ENCODE measurements around the gene IDH1. TPM values are rescaled to one million over a fixed set of nuclear protein-coding genes. Genes with fewer than 3 reads are reported as not detected.

IDH1 gene
- total and polyA plus RNA-seq, 2 of the 13 experiments (the other 11 are each of a cell fraction or from before 2014, with no cell fraction given): 312 to 1,077 TPM

- Histone ChIP-seq H4K20me1 (ENCODE audit: insufficient read depth, low read length) (peaks cover 8% of the 10 kb centered on the region; the same call in 1 of the 2 replicates), H3K36me3 (replicated peaks in 1 of 2; ENCODE audit: control insufficient read depth in 1 of 2, insufficient read depth in 2 of 2, low read length in 2 of 2) (no peaks in the 10 kb centered on the region), H2AFZ (ENCODE audit: low read length) (peak within 1 kb of the TSS; percentile 88), H3K9me3 (ENCODE audit: low read length) (no peaks in the 10 kb centered on the region), H3K27ac (ENCODE audit: extremely low read length, insufficient read depth, low read length) (peak within 1 kb of the TSS; percentile 79), H3K27me3 (ENCODE audit: control insufficient read depth in 1 of 2, insufficient read depth in 2 of 2, low read length in 2 of 2) (no peaks in the 10 kb centered on the region; a peak in 1 of 5 replicates), H3K4me3 (replicated peaks in 1 of 3; ENCODE audit: insufficient read depth in 1 of 3, low read depth in 2 of 3, low read length in 3 of 3) (peak within 1 kb of the TSS; percentile 71 to 87 (median 86)), H3K9ac (ENCODE audit: insufficient read depth, low read depth, low read length) (peak within 1 kb of the TSS; percentile 86), H3K4me1 (ENCODE audit: insufficient read depth, low read length) (peaks cover 45% of the 10 kb centered on the region), H3K79me2 (ENCODE audit: insufficient read depth, low read length) (peaks cover 41% of the 10 kb centered on the region), H3K4me2 (ENCODE audit: low read depth, low read length) (peak within 1 kb of the TSS; percentile 86)
- ATAC-seq (peak; percentile 94), DNase-seq (ENCODE audit: low spot score) (peak; percentile 99), FAIRE-seq (peak; percentile 89)
- CTCF ChIA-PET (ENCODE audit: low intra/inter-chr PET ratio, low total read pairs): interaction anchor here (1.0 to 1.4 kb wide), 2 partner anchors 10 to 12 kb away, joined by 3 to 4 read pairs; partner anchors contain the start of gene IDH1
- in situ Hi-C loops (cut with HindIII; ENCODE audit: extremely low pct_ligation_motif_present, low pct_unique_long_range_greater_than_20kb): loop anchor here (25.0 kb wide), 1 partner anchor 554 kb away; the partner anchor contains the start of gene CCNYL1
- intact Hi-C loops (cut with micrococcal nuclease; ENCODE audit: unreplicated experiment): loop anchor here (1.0 to 5.0 kb wide), 4 partner anchors 11 to 641 kb away; partner anchors contain the start of genes IDH1 and METTL21A
- no TSS peak for BruUV-seq (replicated peaks)
- POLR2A ChIA-PET: interaction anchor here (0.6 to 6.6 kb wide), 10 partner anchors 9 to 736 kb away, joined by 3 to 145 read pairs (median 6); partner anchors contain the start of genes CCNYL1, CREB1, IDH1 and METTL21A
- under 1% methylated on average over 48 of the region's 50 CpGs for WGBS (ENCODE audit: low lambda C conversion rate)
- TF ChIP-seq TMF1 (CRISPR knock-in tag; IDR thresholded peaks at IDR 0.05; ENCODE audit: low read depth) (peak; percentile 52; the same call in 1 of the 2 replicates), ETS1 (CRISPR knock-in tag; IDR thresholded peaks at IDR 0.05) (peak; percentile 75; the same call in 1 of the 2 replicates), MIXL1 (CRISPR knock-in tag; IDR thresholded peaks at IDR 0.05) (no peak), RXRA (CRISPR knock-in tag; IDR thresholded peaks at IDR 0.05) (peak; percentile 95), ZNF234 (CRISPR knock-in tag; conservative IDR thresholded peaks at IDR 0.05) (no peak), ZNF577 (CRISPR knock-in tag; IDR thresholded peaks at IDR 0.05; ENCODE audit: borderline replicate concordance, low read depth) (no peak), ZSCAN9 (CRISPR knock-in tag; IDR thresholded peaks at IDR 0.05; ENCODE audit: borderline replicate concordance) (no peak; the same call in 1 of the 2 replicates), ZFP62 (CRISPR knock-in tag; IDR thresholded peaks at IDR 0.05) (no peak), XRCC5 (optimal IDR thresholded peaks at IDR 0.05; ENCODE audit: low read length) (peak; percentile 100), EED (CRISPR knock-in tag; IDR thresholded peaks at IDR 0.05) (no peak; the same call in none of the 2 replicates), HOXA5 (CRISPR knock-in tag; IDR thresholded peaks at IDR 0.05) (no peak; the same call in 1 of the 2 replicates), RFX1 (IDR thresholded peaks at IDR 0.05) (no peak), HDAC6 (IDR thresholded peaks at IDR 0.05; ENCODE audit: low read depth, low read length) (no peak), CTCF (CRISPR knock-in tag; IDR thresholded peaks at IDR 0.05) (0 out of 2 replicates have a peak, but pooled peaks have one; percentile 40), ZC3H13 (CRISPR knock-in tag; IDR thresholded peaks at IDR 0.05) (peak; percentile 44; the same call in 1 of the 2 replicates), MTERF4 (CRISPR knock-in tag; IDR thresholded peaks at IDR 0.05) (peak; percentile 47; the same call in 1 of the 2 replicates), KAT7 (CRISPR knock-in tag; IDR thresholded peaks at IDR 0.05; ENCODE audit: borderline replicate concordance) (peak; percentile 96), ZNF660 (CRISPR knock-in tag; IDR thresholded peaks at IDR 0.05; ENCODE audit: borderline replicate concordance, low read depth) (no peak), AGO1 (IDR thresholded peaks at IDR 0.05; ENCODE audit: low read depth, low read length, poor library complexity, severe bottlenecking) (peak; percentile 50), MED13 (CRISPR knock-in tag; IDR thresholded peaks at IDR 0.05) (peak; percentile 66; the same call in 1 of the 2 replicates), ZNF703 (CRISPR knock-in tag; IDR thresholded peaks at IDR 0.05; ENCODE audit: borderline replicate concordance) (peak; percentile 77; the same call in 1 of the 2 replicates)
These were observed 11.1 kb upstream of the IDH1 start, which contains the start of gene PIKFYVE for GRCh38 chr2:208265801-208266552. Gene PIKFYVE (plus strand): TSS chr2:208266255. CDS start chr2:208271520, 5,265 bp downstream.
